ENCODE results near the gene RPL34. TPM values are rescaled to one million over a fixed set of nuclear protein-coding genes. Genes with fewer than 3 reads are reported as not detected.

Gene RPL34
- total RNA-seq, 4 donors from 2014 or later, result 1,071 to 6,726 (median 2,783) TPM

DNA sequence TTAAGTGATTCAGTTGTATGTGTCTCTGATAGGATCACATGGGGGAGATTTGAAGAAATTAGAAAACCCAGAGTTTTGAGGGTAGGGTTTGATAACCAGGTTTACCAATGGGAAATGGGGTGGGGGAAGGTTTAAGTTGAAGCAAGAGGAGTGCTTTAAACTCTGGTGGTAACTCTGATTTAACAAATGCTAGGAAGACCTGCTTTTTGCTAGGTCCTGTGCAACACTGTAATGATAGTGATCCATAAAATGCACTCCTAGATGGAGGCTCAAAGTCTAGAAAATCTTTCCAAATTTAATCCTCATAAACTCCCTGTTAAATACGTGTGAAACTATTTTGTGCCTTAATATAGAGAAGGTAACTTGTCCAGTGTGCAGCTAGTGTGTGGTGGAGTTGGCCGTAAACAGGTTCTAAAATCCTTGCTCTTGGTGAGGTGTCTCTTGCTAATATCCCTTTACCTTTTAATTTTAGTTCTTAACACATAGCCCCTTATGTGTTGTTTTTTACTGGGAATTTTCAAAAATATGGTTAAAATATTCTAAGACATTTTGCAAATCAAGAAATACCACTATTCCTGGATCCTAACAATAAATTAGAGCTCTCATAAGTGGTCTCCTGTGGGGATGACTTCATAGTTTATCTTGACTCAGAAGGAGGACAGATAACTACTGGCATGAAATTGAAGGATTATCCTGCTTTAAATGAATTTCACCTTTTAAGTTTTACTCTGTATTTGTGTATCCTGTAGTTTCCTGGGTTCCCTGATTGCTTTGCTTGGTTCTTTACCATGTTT, 4.1 kb downstream of the RPL34 start:
- intact Hi-C loops (cut with DNase I; ENCODE audit: low total_unique reads), result no loop called here
- no peak for DNase-seq
- Histone ChIP-seq H3K9me3 (no peaks in the 10 kb centered on the region), H3K27me3 (no peaks in the 10 kb centered on the region), H3K4me1 (peaks cover 0 to 4% of the 10 kb centered on the region in 2 donors), H3K36me3 (no peaks in the 10 kb centered on the region), H3K4me3 (no peak overlapping the region), H3K27ac (no peak overlapping the region)
- no peak for TF ChIP-seq CTCF (IDR thresholded peaks at IDR 0.05)
- no peak for TF ChIP-seq POLR2A (IDR thresholded peaks at IDR 0.05)

- H3K4me3 ChIP-seq, result no peak overlapping the region
- H3K4me1 ChIP-seq, result no peaks in the 10 kb centered on the region
- no peak overlapping the region for H3K27ac ChIP-seq
- TF ChIP-seq POLR2A (IDR thresholded peaks at IDR 0.05), result no peak
- no peak for TF ChIP-seq CTCF (IDR thresholded peaks at IDR 0.05)
- intact Hi-C loops (cut with DNase I; ENCODE audit: low total_unique reads), result no loop called here
- no peak for DNase-seq
- no peaks in the 10 kb centered on the region for H3K36me3 ChIP-seq
- H3K9me3 ChIP-seq, result no peaks in the 10 kb centered on the region
- no peaks in the 10 kb centered on the region for H3K27me3 ChIP-seq
Observed at GRCh38 chr4:108626056-108626455, 5.7 kb downstream of the RPL34 start.

DNA sequence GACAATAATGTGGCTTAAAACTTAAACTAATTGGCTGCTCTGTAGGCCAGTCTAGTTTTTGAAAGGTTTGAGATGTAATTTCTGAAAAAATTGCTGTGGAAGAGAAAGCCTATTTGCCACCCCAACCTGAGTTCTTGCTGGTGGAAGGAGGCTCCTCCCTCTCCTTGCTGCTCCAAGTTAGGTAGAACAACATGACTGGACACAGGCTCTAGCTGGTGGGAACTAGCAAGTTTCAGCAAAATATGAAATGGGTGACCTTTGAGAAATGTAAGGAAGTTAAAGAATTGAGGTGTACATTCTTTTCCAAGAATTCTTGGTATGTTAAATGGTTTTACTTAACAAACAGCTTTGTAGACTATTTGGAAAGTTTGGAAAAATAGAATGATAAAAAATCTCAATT, 8.0 kb downstream of the RPL34 start:
- no peaks in the 10 kb centered on the region for H3K4me1 ChIP-seq
- H3K4me3 ChIP-seq, result no peak overlapping the region
- no peak overlapping the region for H3K27ac ChIP-seq
- H3K9me3 ChIP-seq, result no peaks in the 10 kb centered on the region
- TF ChIP-seq CTCF (IDR thresholded peaks at IDR 0.05), result no peak
- TF ChIP-seq POLR2A (IDR thresholded peaks at IDR 0.05), result no peak
- no peaks in the 10 kb centered on the region for H3K27me3 ChIP-seq
- intact Hi-C loops (cut with DNase I; ENCODE audit: low total_unique reads), result no loop called here
- DNase-seq, result no peak
- no peaks in the 10 kb centered on the region for H3K36me3 ChIP-seq

- H3K4me1 ChIP-seq, result no peaks in the 10 kb centered on the region
- TF ChIP-seq CTCF (IDR thresholded peaks at IDR 0.05), result no peak
- no peak for TF ChIP-seq POLR2A (IDR thresholded peaks at IDR 0.05)
- no peak for DNase-seq
- no peaks in the 10 kb centered on the region for H3K9me3 ChIP-seq
- no peaks in the 10 kb centered on the region for H3K36me3 ChIP-seq
- H3K27me3 ChIP-seq, result no peaks in the 10 kb centered on the region
- H3K27ac ChIP-seq, result no peak overlapping the region
- intact Hi-C loops (cut with DNase I; ENCODE audit: low total_unique reads), result no loop called here
- no peak overlapping the region for H3K4me3 ChIP-seq
Observed at GRCh38 chr4:108635070-108635655, 14.8 kb downstream of the RPL34 start.

DNA sequence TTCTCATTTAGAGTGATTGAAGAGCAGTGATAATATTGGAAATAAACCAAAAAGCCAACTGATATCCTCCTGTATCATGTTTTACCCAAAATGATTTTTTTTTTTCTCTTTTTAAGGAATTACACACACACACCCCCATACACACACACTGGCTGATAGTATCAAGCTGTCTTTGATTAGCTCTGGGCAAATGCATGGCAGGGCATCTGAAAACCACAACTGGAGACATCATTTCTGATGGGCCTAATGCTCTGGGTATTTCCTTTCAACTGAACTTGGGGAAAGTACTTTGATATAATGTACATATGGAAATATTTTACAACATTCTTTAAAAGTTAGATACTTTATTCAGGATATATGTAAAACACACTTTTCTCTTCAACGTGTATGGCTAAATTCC, 15.9 kb downstream of the RPL34 start:
- H3K27ac ChIP-seq, result no peak overlapping the region
- H3K4me3 ChIP-seq, result no peak overlapping the region
- no peaks in the 10 kb centered on the region for H3K36me3 ChIP-seq
- no peak for DNase-seq
- H3K9me3 ChIP-seq, result no peaks in the 10 kb centered on the region
- H3K4me1 ChIP-seq, result no peaks in the 10 kb centered on the region
- TF ChIP-seq POLR2A (IDR thresholded peaks at IDR 0.05) (no peak), CTCF (IDR thresholded peaks at IDR 0.05) (no peak)
- intact Hi-C loops (cut with DNase I; ENCODE audit: low total_unique reads), result no loop called here
- no peaks in the 10 kb centered on the region for H3K27me3 ChIP-seq

Measured in uterus (tissue), 4 donors.